SK-N-SH treated with all-trans-retinoic acid at 6 μM for 48 hours (cell line): ENCODE measurements around the gene COG8.

Experiments
- ATAC-seq: fragments of 200-7000 bp; cut with Tn5 transposase; 3 replicates; pipeline ENCODE4 v1.9.1; 2020; ENCODE audit warnings: mild to moderate bottlenecking, moderate library complexity
- BACH2 ChIP-seq: fragments of 250-450 bp; sonication (Bioruptor Pico); IDR thresholded peaks from 2 replicates; pipeline ENCODE4 v1.9.0; 2021; ENCODE audit warnings: mild to moderate bottlenecking, borderline replicate concordance
- CREB5 ChIP-seq: fragments of 250-450 bp; sonication (Bioruptor Pico); IDR thresholded peaks from 2 replicates; pipeline ENCODE4 v1.5.1; 2020; ENCODE audit warnings: low read depth, mild to moderate bottlenecking, moderate library complexity
- CSDC2 ChIP-seq: fragments of 250-450 bp; sonication (Bioruptor Pico); IDR thresholded peaks from 2 replicates; pipeline ENCODE4 v1.5.0; 2020; ENCODE audit warnings: mild to moderate bottlenecking, moderate library complexity
- ESRRG ChIP-seq: fragments of 250-450 bp; sonication (Bioruptor Pico); IDR thresholded peaks from 2 replicates; pipeline ENCODE4 v1.6.1; 2021; ENCODE audit warnings: mild to moderate bottlenecking
- GLIS3 ChIP-seq: fragments of 250-450 bp; sonication (Bioruptor Pico); IDR thresholded peaks from 2 replicates; pipeline ENCODE4 v1.5.0; 2020; ENCODE audit warnings: mild to moderate bottlenecking, moderate library complexity
- ISL1 ChIP-seq: fragments of 250-450 bp; sonication (Bioruptor Pico); IDR thresholded peaks from 2 replicates; pipeline ENCODE4 v2.1.2; 2022; ENCODE audit warnings: mild to moderate bottlenecking, moderate library complexity
- OSR1 ChIP-seq: fragments of 250-450 bp; sonication (Bioruptor Pico); IDR thresholded peaks from 2 replicates; pipeline ENCODE4 v1.8.0; 2022; ENCODE audit warnings: moderate library complexity, mild to moderate bottlenecking, inconsistent platforms
- PATZ1 ChIP-seq: fragments of 250-450 bp; sonication (Bioruptor Pico); IDR thresholded peaks from 2 replicates; pipeline ENCODE4 v1.8.0; 2020; ENCODE audit warnings: mild to moderate bottlenecking, moderate library complexity, borderline replicate concordance
- POU6F1 ChIP-seq: fragments of 250-450 bp; sonication (Bioruptor Pico); IDR thresholded peaks from 2 replicates; pipeline ENCODE4 v1.8.0; 2021; ENCODE audit warnings: low read depth, mild to moderate bottlenecking, moderate library complexity, borderline replicate concordance
- PPARA ChIP-seq: fragments of 250-450 bp; sonication (Bioruptor Pico); IDR thresholded peaks from 2 replicates; pipeline ENCODE4 v1.5.0; 2020; ENCODE audit warnings: mild to moderate bottlenecking, borderline replicate concordance
- RARB ChIP-seq: fragments of 250-450 bp; sonication (Bioruptor Pico); IDR thresholded peaks from 2 replicates; pipeline ENCODE4 v1.8.0; 2021; ENCODE audit warnings: mild to moderate bottlenecking, moderate library complexity
- TCF4 ChIP-seq: fragments of 250-450 bp; sonication (Bioruptor Pico); IDR thresholded peaks from 2 replicates; pipeline ENCODE4 v1.8.0; 2021; ENCODE audit warnings: mild to moderate bottlenecking, moderate library complexity, borderline replicate concordance
- TOX ChIP-seq: fragments of 250-450 bp; sonication (Bioruptor Pico); IDR thresholded peaks from 2 replicates; pipeline ENCODE4 v1.8.0; 2021; ENCODE audit warnings: mild to moderate bottlenecking, moderate library complexity, borderline replicate concordance
- TSHZ2 ChIP-seq: fragments of 250-450 bp; sonication (Bioruptor Pico); IDR thresholded peaks from 2 replicates; pipeline ENCODE4 v1.5.0; 2020; ENCODE audit warnings: mild to moderate bottlenecking, moderate library complexity
- ZC3H10 ChIP-seq: fragments of 250-450 bp; sonication (Bioruptor Pico); IDR thresholded peaks from 2 replicates; pipeline ENCODE4 v1.5.1; 2021; ENCODE audit warnings: mild to moderate bottlenecking, moderate library complexity
- ZFP3 ChIP-seq: fragments of 250-450 bp; sonication (Bioruptor Pico); IDR thresholded peaks from 2 replicates; pipeline ENCODE4 v1.5.0; 2020; ENCODE audit warnings: mild to moderate bottlenecking, moderate library complexity
- ZFP30 ChIP-seq: fragments of 450-650 bp; formaldehyde crosslinking; IDR thresholded peaks from 2 replicates; pipeline ENCODE4 v1.5.0; 2022; ENCODE audit warnings: mild to moderate bottlenecking, moderate library complexity
- ZNF565 ChIP-seq: fragments of 450-650 bp; formaldehyde crosslinking; conservative IDR thresholded peaks from 2 replicates; pipeline ENCODE4 v1.5.0; 2020; ENCODE audit warnings: low read depth, mild to moderate bottlenecking, moderate library complexity

The COG8 gene

GRCh38 chr16:69373019-69373418 lies 33.7 kb upstream of the COG8 start:
- ATAC-seq, result no peak
- TF ChIP-seq POU6F1 (no peak), PATZ1 (no peak), TOX (CRISPR knock-in tag) (no peak), ZNF565 (CRISPR knock-in tag) (no peak), ZFP3 (CRISPR knock-in tag) (no peak), TCF4 (no peak), CREB5 (CRISPR knock-in tag) (no peak), ZC3H10 (CRISPR knock-in tag) (no peak), OSR1 (no peak), PPARA (no peak)

- TF ChIP-seq OSR1, result no peak
- no peak for TF ChIP-seq ISL1
- no peak for TF ChIP-seq PPARA
- no peak for TF ChIP-seq TSHZ2
- no peak for TF ChIP-seq RARB (CRISPR knock-in tag)
- TF ChIP-seq ZFP3 (CRISPR knock-in tag), result no peak
- no peak for TF ChIP-seq ZFP30 (CRISPR knock-in tag)
- no peak for TF ChIP-seq CSDC2 (CRISPR knock-in tag)
- TF ChIP-seq BACH2 (CRISPR knock-in tag), result no peak
- TF ChIP-seq PATZ1, result no peak
- no peak for TF ChIP-seq ZC3H10 (CRISPR knock-in tag)
- ATAC-seq, result no peak
Observed at GRCh38 chr16:69371564-69371963, 32.2 kb upstream of the COG8 start.

GRCh38 chr16:69368866-69369265 lies 29.5 kb upstream of the COG8 start:
- no peak for ATAC-seq
- TF ChIP-seq ZNF565 (CRISPR knock-in tag), result no peak
- no peak for TF ChIP-seq PATZ1
- no peak for TF ChIP-seq TOX (CRISPR knock-in tag)
- no peak for TF ChIP-seq ESRRG (CRISPR knock-in tag)
- TF ChIP-seq RARB (CRISPR knock-in tag), result no peak
- no peak for TF ChIP-seq GLIS3 (CRISPR knock-in tag)
- no peak for TF ChIP-seq TSHZ2
- no peak for TF ChIP-seq ZC3H10 (CRISPR knock-in tag)
- TF ChIP-seq TCF4, result no peak
